HG03095 (cell line): ENCODE measurements around the gene OSBP.
"Not testable (repeated sequence)": the region's sequence is repeated elsewhere in the genome, so short reads cannot be mapped to it uniquely, and the experiment has no call there.

Experiments
- ATAC-seq: cut with Tn5 transposase; IDR thresholded peaks from one replicate; pipeline ENCODE4 v1.9.1; 2021; ENCODE audit warnings: moderate library complexity; ENCODE audit not compliant: unreplicated experiment

Gene OSBP

GRCh38 chr11:59556115-59556916, 59.3 kb downstream of the OSBP start:
- no peak for ATAC-seq

- ATAC-seq: no peak
Observed at GRCh38 chr11:59555601-59556114, 59.9 kb downstream of the OSBP start.

DNA sequence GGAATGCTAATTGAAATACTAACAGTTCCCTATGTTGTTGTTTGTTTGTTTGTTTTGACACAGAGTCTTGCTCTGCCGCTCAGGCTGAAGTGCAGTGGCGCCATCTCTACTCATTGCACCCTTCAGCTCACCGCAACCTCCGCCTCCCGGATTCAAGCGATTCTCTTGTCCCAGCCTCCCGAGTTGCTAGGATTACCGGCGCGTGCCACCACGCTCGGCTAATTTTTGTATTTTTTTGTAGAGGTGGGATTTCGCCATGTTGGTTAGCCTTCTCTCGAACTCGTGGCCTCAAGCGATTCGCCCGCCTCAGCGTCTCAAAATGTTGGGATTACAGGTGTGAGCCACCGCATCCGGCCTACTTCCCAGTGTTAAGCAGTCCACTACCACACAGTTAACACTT, 62.3 kb downstream of the OSBP start:
- ATAC-seq: no peak

DNA sequence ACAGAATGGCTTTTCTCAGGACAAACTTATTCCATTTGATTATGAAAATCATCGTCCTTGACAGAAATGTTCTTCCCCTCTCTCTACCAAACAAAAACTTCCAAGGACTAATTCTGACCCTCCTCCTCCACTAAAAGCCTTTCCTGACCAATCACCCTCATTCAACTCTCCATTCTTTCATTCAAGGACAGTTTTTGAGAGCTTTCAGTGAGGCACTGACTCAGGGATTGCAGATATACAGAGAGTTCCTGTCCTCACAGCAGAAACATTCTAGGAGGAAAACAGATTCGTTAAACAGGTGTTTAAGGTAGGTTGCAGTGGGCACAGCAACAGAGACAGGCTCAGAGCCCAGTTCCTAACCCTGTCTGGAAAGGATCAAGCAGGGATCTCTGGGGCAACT, 62.7 kb downstream of the OSBP start:
- no peak for ATAC-seq

- ATAC-seq: no peak
Observed at GRCh38 chr11:59551659-59552521, 63.7 kb downstream of the OSBP start.

DNA sequence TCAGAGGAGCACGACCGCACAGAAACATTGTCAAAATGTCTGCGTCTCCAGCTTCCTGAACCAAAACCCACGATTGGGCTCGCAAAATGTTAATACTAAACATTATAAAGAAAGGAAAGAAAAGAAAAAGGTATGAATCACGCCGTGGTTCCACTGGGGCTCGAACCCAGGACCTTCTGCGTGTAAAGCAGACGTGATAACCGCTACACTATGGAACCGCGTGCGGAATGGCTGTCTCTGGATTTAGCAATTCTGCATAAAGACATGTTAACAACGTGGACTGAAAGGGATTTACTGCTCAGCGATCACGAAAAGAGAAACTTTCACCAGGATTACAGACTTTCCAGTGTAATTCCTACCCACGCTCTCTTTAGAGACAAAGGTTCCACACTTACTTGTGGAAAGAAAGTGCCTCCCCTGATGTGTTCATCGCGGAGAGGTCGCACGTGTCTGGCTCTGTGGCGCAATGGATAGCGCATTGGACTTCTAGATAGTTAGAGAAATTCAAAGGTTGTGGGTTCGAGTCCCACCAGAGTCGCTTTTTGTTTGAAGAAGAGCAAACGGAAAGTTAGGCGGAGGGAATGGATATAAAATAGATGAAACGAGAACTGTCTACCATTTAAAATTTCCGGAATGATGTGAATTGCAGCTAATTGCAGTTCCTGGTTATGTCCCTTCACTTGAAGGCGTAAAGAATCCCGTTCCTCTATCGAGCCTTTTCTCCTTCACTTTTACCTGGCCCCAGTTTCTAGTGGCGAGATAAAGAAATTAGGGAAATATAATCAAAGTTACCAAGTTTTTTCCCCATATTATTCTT, 64.5 kb downstream of the OSBP start:
- peak; percentile 32 for ATAC-seq

- ATAC-seq: peak; percentile 80
Observed at GRCh38 chr11:59550368-59550841, 65.2 kb downstream of the OSBP start.

GRCh38 chr11:59548309-59548656, 67.3 kb downstream of the OSBP start:
- ATAC-seq: no peak

- ATAC-seq: not testable (repeated sequence)
Observed at GRCh38 chr11:59547605-59548308, 67.8 kb downstream of the OSBP start.

DNA sequence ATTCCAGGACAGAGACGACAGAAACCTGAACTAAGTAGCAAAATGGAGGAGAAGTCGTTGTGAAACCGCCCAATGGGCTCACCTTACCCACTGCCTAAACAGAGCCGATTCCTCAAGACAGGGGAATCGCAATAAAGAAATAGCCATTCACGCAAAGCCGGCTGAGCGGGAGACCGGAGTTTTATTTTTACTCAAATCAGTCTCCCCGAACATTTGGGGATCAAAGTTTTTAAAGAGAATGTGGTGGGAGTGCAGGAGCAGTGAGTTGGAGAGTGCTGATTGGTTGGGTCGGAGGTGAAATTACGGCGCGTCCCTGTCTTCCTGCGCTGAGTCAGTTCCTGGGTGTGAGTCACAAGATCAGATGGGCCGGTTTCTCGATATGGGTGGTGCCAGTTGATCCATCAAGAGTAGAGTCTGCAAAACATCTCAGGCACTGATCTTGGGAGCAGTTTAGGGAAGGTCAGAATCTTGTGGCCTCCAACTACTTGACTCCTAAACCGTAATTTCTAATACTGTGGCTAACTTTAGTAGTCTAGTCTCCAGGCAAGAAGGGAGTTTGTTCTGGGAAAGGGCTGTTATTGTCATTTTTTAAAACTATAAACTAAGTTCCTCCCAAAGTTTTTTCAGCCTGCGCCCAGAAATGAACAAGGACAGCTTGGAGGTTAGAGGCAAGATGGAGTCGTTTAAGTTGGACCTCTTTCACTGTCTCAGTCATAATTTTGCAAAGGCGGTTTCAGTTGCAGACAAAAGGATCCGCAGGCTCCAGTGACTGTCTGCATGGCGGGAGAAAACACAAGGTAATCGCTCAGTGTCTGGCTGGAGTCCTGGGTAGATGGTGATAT, 70.2 kb downstream of the OSBP start:
- no peak for ATAC-seq

- no peak for ATAC-seq
Observed at GRCh38 chr11:59544869-59545178, 70.8 kb downstream of the OSBP start.

DNA sequence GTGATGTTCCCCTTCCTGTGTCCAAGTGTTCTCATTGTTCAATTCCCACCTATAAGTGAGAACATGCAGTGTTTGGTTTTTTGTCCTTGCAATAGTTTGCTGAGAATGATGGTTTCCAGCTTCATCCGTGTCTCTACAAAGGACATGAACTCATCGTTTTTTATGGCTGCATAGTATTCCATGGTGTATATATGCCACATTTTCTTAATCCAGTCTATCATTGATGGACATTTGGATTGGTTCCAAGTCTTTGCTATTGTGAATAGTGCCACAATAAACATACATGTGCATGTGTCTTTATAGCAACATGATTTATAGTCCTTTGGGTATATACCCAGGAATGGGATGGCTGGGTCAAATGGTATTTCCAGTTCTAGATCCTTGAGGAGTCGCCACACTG, 71.9 kb downstream of the OSBP start:
- ATAC-seq: not testable (repeated sequence)

GRCh38 chr11:59542142-59542810, 73.3 kb downstream of the OSBP start:
- ATAC-seq: no peak

- no peak for ATAC-seq
Observed at GRCh38 chr11:59534676-59535075, 80.9 kb downstream of the OSBP start.

DNA sequence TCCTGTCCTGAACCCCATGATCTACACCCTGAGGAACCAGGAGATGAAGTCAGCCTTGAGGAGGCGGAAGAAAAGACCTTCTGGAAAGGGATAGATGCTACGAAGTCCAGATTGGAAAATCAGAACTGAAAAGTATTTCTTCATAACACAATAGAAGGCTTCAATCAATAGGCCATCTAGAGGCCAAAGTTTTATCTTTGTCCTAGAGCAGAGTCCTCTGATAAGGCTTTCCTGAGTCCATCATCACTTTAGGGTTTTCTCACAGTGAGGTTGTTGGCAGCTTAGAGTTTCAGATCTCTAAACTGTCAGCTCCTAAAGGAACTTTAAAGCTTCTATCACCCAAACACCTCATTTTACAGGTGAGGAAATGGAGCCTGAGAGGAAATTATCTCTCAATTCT, 83.0 kb downstream of the OSBP start:
- no peak for ATAC-seq

- ATAC-seq: no peak
Observed at GRCh38 chr11:59528711-59529110, 86.9 kb downstream of the OSBP start.
